ENCODE data around the gene PRKG1. TPM values are rescaled to one million over a fixed set of nuclear protein-coding genes. Genes with fewer than 3 reads are reported as not detected.
"Not testable (repeated sequence)": the region's sequence is repeated elsewhere in the genome, so short reads cannot be mapped to it uniquely, and the experiment has no call there.

PRKG1 gene
- total and polyA plus RNA-seq, 2 experiments from 2014 or later = 18.2 to 21.1 TPM

DNA sequence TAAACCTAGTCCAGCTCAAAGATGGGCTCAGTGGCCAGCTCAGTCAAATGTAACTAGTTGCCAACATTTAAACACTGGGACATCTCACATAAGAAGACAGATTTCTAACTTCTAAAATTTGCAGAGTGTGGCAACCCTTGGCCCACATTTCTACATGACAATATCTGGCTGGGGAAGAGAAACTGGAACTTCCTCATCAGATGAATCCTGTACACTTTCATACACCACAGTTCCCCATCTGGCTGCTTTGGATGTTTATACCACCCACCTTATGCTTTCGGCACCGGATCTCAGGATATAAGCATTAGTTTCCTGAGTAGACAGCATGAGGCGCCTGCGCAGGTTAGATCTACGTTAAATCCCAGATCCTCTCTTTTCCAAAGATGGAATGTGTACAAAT lies 199.3 kb downstream of the PRKG1 start (continued):
- TF ChIP-seq REST (IDR thresholded peaks at IDR 0.05; ENCODE audit: unreplicated experiment) (no peak), ZNF331 (CRISPR knock-in tag; IDR thresholded peaks at IDR 0.05; ENCODE audit: low read depth) (no peak), JUNB (IDR thresholded peaks at IDR 0.05; ENCODE audit: unreplicated experiment) (no peak), NANOG (IDR thresholded peaks at IDR 0.05; ENCODE audit: borderline replicate concordance) (no peak)
- TF ChIP-seq, protein P1, sequence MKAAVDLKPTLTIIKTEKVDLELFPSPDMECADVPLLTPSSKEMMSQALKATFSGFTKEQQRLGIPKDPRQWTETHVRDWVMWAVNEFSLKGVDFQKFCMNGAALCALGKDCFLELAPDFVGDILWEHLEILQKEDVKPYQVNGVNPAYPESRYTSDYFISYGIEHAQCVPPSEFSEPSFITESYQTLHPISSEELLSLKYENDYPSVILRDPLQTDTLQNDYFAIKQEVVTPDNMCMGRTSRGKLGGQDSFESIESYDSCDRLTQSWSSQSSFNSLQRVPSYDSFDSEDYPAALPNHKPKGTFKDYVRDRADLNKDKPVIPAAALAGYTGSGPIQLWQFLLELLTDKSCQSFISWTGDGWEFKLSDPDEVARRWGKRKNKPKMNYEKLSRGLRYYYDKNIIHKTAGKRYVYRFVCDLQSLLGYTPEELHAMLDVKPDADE (IDR thresholded peaks at IDR 0.05) = no peak

- not testable (repeated sequence) for H3K4me1 Mint-ChIP-seq; H3K4me3 Mint-ChIP-seq; H3K36me3 ChIP-seq (ENCODE audit: insufficient read depth); H3K4me3 ChIP-seq; H4K20me1 ChIP-seq (replicated peaks; ENCODE audit: insufficient read depth); H3K4me2 ChIP-seq; H3K27me3 ChIP-seq (ENCODE audit: insufficient read depth); H3K27ac ChIP-seq (ENCODE audit: low read depth); DNase-seq (ENCODE audit: low spot score); H2AFZ ChIP-seq; H3K9me2 ChIP-seq (ENCODE audit: insufficient read depth); H3F3A ChIP-seq (replicated peaks; ENCODE audit: low read depth); H3K79me2 ChIP-seq (replicated peaks; ENCODE audit: insufficient read depth); H3K27me3 Mint-ChIP-seq (ENCODE audit: insufficient read depth, low read depth, poor library complexity); H3K27ac Mint-ChIP-seq; ATAC-seq
- H3K9me3 Mint-ChIP-seq = peaks cover 42% of the 10 kb centered on the region
- peaks cover 10% of the 10 kb centered on the region; the same call in 1 of the 2 replicates for H3K4me1 ChIP-seq (ENCODE audit: insufficient read depth)
- peaks cover 42% of the 10 kb centered on the region for H3K36me3 Mint-ChIP-seq (ENCODE audit: low read depth)
Observed at GRCh38 chr10:51276097-51276496, 201.8 kb downstream of the PRKG1 start.

GRCh38 chr10:51281387-51281786 lies 207.1 kb downstream of the PRKG1 start:
- H3K27me3 Mint-ChIP-seq (ENCODE audit: insufficient read depth, low read depth, poor library complexity) = not testable (repeated sequence)
- H3K4me1 Mint-ChIP-seq = peaks cover 24% of the 10 kb centered on the region

More at GRCh38 chr10:51281387-51281786, 207.1 kb downstream of the PRKG1 start:
- not testable (repeated sequence) for H3K4me2 ChIP-seq; H2AFZ ChIP-seq; H3K36me3 ChIP-seq (ENCODE audit: insufficient read depth); H3K27ac ChIP-seq (ENCODE audit: low read depth); H3F3A ChIP-seq (replicated peaks; ENCODE audit: low read depth); H4K20me1 ChIP-seq (replicated peaks; ENCODE audit: insufficient read depth); H3K4me3 ChIP-seq; H3K79me2 ChIP-seq (replicated peaks; ENCODE audit: insufficient read depth); H3K4me3 Mint-ChIP-seq; DNase-seq (ENCODE audit: low spot score); H3K4me1 ChIP-seq (ENCODE audit: insufficient read depth); H3K9me2 ChIP-seq (ENCODE audit: insufficient read depth); H3K27me3 ChIP-seq (ENCODE audit: insufficient read depth); H3K27ac Mint-ChIP-seq
- Mint-ChIP-seq H3K36me3 (ENCODE audit: low read depth) (peaks cover 33% of the 10 kb centered on the region), H3K9me3 (peaks cover 38% of the 10 kb centered on the region)
- peak; percentile 35; the same call in 2 of the 3 replicates for ATAC-seq

Data from GM23338 (cell line).